GM19324 (cell line): Measurements from ENCODE around the gene TARBP2.

Experiments
- ATAC-seq: cut with Tn5 transposase; IDR thresholded peaks from one replicate; pipeline ENCODE4 v1.9.1; 2021; ENCODE audit warnings: mild to moderate bottlenecking, moderate library complexity; ENCODE audit not compliant: unreplicated experiment, low FRiP score

TARBP2 gene

GRCh38 chr12:53492830-53493609, 8.1 kb upstream of the TARBP2 start:
- peak; percentile 89 for ATAC-seq

- ATAC-seq: no peak
These were observed 7.3 kb upstream of the TARBP2 start for GRCh38 chr12:53493610-53494391.

GRCh38 chr12:53495903-53496751, 5.0 kb upstream of the TARBP2 start:
- ATAC-seq: no peak

GRCh38 chr12:53496752-53497032, 4.4 kb upstream of the TARBP2 start:
- ATAC-seq: no peak

GRCh38 chr12:53497461-53497860, 3.6 kb upstream of the TARBP2 start:
- ATAC-seq: no peak

- ATAC-seq: no peak
These were observed 2.9 kb upstream of the TARBP2 start for GRCh38 chr12:53498235-53498630.

GRCh38 chr12:53499266-53500141, 1.6 kb upstream of the TARBP2 start, which contains the start of gene MAP3K12:
TSS of gene MAP3K12 (minus strand) at chr12:53499458. CDS start at chr12:53487391, 12,067 bp downstream.
- no peak for ATAC-seq

GRCh38 chr12:53500142-53500775, 824 bp upstream of the TARBP2 start:
- ATAC-seq: no peak

- no peak for ATAC-seq
These were observed 615 bp downstream of the TARBP2 start for GRCh38 chr12:53501615-53502181.

GRCh38 chr12:53502331-53502730, 1.2 kb downstream of the TARBP2 start:
- ATAC-seq: no peak

GRCh38 chr12:53502983-53503728, 2.1 kb downstream of the TARBP2 start:
- ATAC-seq: no peak

- ATAC-seq: no peak
These were observed 3.2 kb downstream of the TARBP2 start for GRCh38 chr12:53504004-53504920.

- ATAC-seq: no peak
These were observed 4.0 kb downstream of the TARBP2 start for GRCh38 chr12:53505086-53505485.

- no peak for ATAC-seq
These were observed 4.7 kb downstream of the TARBP2 start for GRCh38 chr12:53505555-53506449.

GRCh38 chr12:53506450-53506785, 5.3 kb downstream of the TARBP2 start:
- no peak for ATAC-seq

GRCh38 chr12:53506881-53507602, 6.0 kb downstream of the TARBP2 start, which contains the start of gene NPFF:
TSS of gene NPFF (minus strand) at chr12:53507484. CDS start at chr12:53507474, 10 bp downstream.
- no peak for ATAC-seq
